ENCODE data around the gene DHRS4L2.

DHRS4L2 gene

DNA sequence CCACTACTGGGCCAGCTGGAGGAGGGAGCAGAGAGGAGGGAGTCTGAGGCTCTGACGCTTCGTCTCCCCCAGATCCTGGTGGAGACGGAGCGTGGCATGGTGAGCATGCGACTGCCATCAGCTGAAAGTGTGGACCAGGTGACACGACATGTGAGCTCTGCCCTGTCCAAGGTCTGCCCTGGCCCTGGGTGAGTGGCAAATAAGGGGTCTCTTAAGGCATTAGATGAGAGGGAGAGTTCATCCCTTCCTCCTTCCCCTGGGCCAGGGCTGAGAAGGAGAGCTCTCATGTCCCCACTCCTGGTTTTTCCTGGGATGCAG, 65.6 kb downstream of the DHRS4L2 start:
- DNase-seq = no peak

DNA sequence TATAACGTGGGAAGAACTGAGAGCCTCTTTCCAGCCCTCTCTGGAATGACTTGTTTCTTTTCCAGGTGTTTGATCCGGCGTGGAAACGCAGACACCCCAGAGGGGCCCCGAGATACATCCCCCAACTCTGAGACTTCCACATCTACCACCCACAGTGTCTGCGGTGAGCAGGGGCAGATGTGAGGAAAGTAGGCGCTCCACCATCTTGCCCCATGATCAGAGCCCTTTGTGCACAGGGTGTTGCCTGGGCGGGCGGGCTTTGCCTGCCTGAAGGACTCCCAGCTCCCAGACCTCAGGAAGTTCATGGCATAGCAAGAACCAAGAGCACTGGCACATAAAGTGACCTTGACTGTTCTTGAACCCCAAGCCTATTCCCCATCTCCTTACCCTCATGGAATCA, 65.9 kb downstream of the DHRS4L2 start:
- DNase-seq = no peak

Data from C1 segment of cervical spinal cord (tissue), 14 donors.